Smooth muscle cell (in vitro differentiated cells): ENCODE measurements around the gene ELAPOR1. TPM values are rescaled to one million over a fixed set of nuclear protein-coding genes. Genes with fewer than 3 reads are reported as not detected.

ENCODE experiments used
- DNase-seq: peaks from one replicate; lab custom pipeline; 2025; ENCODE audit not compliant: unreplicated experiment; lab: John Stamatoyannopoulos, UW
- H2AFZ ChIP-seq: fragments of 200-600 bp; sonication (generic); 2 replicates; pipeline ENCODE4 v1.6.0; 2016; ENCODE audit warnings: antibody characterized with exemption, low read depth, mild to moderate bottlenecking
- H3F3A ChIP-seq: fragments of 200-600 bp; sonication (generic); 2 replicates; pipeline ENCODE4 v1.6.0; 2017; ENCODE audit warnings: antibody characterized with exemption, low read depth
- H3K27ac ChIP-seq: fragments of 200-600 bp; sonication (generic); 2 replicates; pipeline ENCODE4 v1.5.1; 2016; ENCODE audit warnings: low read depth, mild to moderate bottlenecking
- H3K27me3 ChIP-seq: fragments of 200-600 bp; sonication (generic); 2 replicates; pipeline ENCODE4 v1.6.1; 2016; ENCODE audit warnings: low read depth, mild to moderate bottlenecking
- H3K36me3 ChIP-seq: fragments of 200-600 bp; sonication (generic); 2 replicates; pipeline ENCODE4 v1.5.1; 2016; ENCODE audit warnings: low read depth
- H3K4me1 ChIP-seq: fragments of 200-600 bp; sonication (generic); 2 replicates; pipeline ENCODE4 v1.5.1; 2016; ENCODE audit warnings: low read depth
- H3K4me2 ChIP-seq: fragments of 200-600 bp; sonication (generic); 2 replicates; pipeline ENCODE4 v1.6.0; 2016; ENCODE audit warnings: mild to moderate bottlenecking
- H3K4me3 ChIP-seq: fragments of 200-600 bp; sonication (generic); 2 replicates; pipeline ENCODE4 v1.5.1; 2016; ENCODE audit warnings: mild to moderate bottlenecking
- H3K79me2 ChIP-seq: fragments of 200-600 bp; sonication (generic); 2 replicates; pipeline ENCODE4 v1.6.0; 2016; ENCODE audit warnings: low read depth, mild to moderate bottlenecking
- H3K9ac ChIP-seq: fragments of 200-600 bp; sonication (generic); 2 replicates; pipeline ENCODE4 v1.6.0; 2016; ENCODE audit warnings: low read depth
- H3K9me3 ChIP-seq: fragments of 200-600 bp; sonication (generic); replicated peaks from 2 replicates; pipeline ENCODE4 v1.5.1; 2016; ENCODE audit warnings: low read depth
- H4K20me1 ChIP-seq: fragments of 200-600 bp; sonication (generic); 2 replicates; pipeline ENCODE4 v1.6.0; 2016; ENCODE audit warnings: low read depth
- CTCF ChIP-seq: fragments of 200-600 bp; sonication (generic); IDR thresholded peaks from 2 replicates; pipeline ENCODE4 v1.5.1; 2017; ENCODE audit warnings: borderline replicate concordance, mild to moderate bottlenecking, antibody characterized with exemption; ENCODE audit not compliant: insufficient read depth, poor library complexity, severe bottlenecking
- WGBS: methylation state at CpG from one replicate; pipeline ENCODE4 v1.1.7; 2016; ENCODE audit warnings: low lambda C conversion rate; 5-methylcytosine and 5-hydroxymethylcytosine counted together
- polyA plus RNA-seq: library from polyadenylated mRNA; unstranded; fragments of >200 nt; fragmentation: Nextera tagmentation; extraction: Ambion mirVana; gene quantifications from 2 replicates; pipeline ENCODE4 v1.2.1, GENCODE V29; 2016
- total RNA-seq: library from RNA; depleted of rRNA; stranded (reverse); fragments of >200 nt; gene quantifications from 2 replicates; pipeline ENCODE4 v1.2.3, GENCODE V29; 2014

Gene ELAPOR1
- total and polyA plus RNA-seq, 2 experiments from 2014 or later = 3.5 TPM

GRCh38 chr1:109095631-109096030 is 18.3 kb upstream of the ELAPOR1 start:
- Histone ChIP-seq H3K4me3 (no peak overlapping the region), H3K4me2 (no peak overlapping the region), H3K36me3 (peaks cover 7% of the 10 kb centered on the region), H3K9me3 (no peaks in the 10 kb centered on the region), H4K20me1 (peaks cover 6% of the 10 kb centered on the region), H3K79me2 (peaks cover 44% of the 10 kb centered on the region), H3K4me1 (peaks cover 13% of the 10 kb centered on the region), H3K27ac (peak overlapping the region; percentile 36), H3K9ac (no peak overlapping the region), H3K27me3 (no peaks in the 10 kb centered on the region), H3F3A (peaks cover 23% of the 10 kb centered on the region), H2AFZ (no peak overlapping the region)
- WGBS = 100% methylated on average over 1 of the region's 1 CpG
- DNase-seq = no peak
- TF ChIP-seq CTCF = no peak

- WGBS = 80% methylated on average over 1 of the region's 1 CpG
- peak overlapping the region; percentile 42 for H3K27ac ChIP-seq
- H3K79me2 ChIP-seq = peaks cover 48% of the 10 kb centered on the region
- TF ChIP-seq CTCF = no peak
- H3K4me3 ChIP-seq = no peak overlapping the region
- no peak overlapping the region for H3K4me2 ChIP-seq
- no peak for DNase-seq
- no peak overlapping the region for H2AFZ ChIP-seq
- H3K9ac ChIP-seq = no peak overlapping the region
- H3K27me3 ChIP-seq = no peaks in the 10 kb centered on the region
- no peaks in the 10 kb centered on the region for H3K9me3 ChIP-seq
- H4K20me1 ChIP-seq = peaks cover 6% of the 10 kb centered on the region
- peaks cover 21% of the 10 kb centered on the region for H3F3A ChIP-seq
- H3K36me3 ChIP-seq = peaks cover 7% of the 10 kb centered on the region
- H3K4me1 ChIP-seq = peaks cover 13% of the 10 kb centered on the region
Measured at GRCh38 chr1:109096120-109096519, 17.8 kb upstream of the ELAPOR1 start.

GRCh38 chr1:109099938-109100773 is 13.8 kb upstream of the ELAPOR1 start:
- no peaks in the 10 kb centered on the region for H3K9me3 ChIP-seq
- H2AFZ ChIP-seq = peak overlapping the region; percentile 73
- TF ChIP-seq CTCF = peak; percentile 67
- H3K36me3 ChIP-seq = no peaks in the 10 kb centered on the region
- peak overlapping the region; percentile 99 for H3K4me2 ChIP-seq
- DNase-seq = peak; percentile 80
- H3K27me3 ChIP-seq = no peaks in the 10 kb centered on the region
- no peaks in the 10 kb centered on the region for H3K4me1 ChIP-seq
- H3K79me2 ChIP-seq = peaks cover 20% of the 10 kb centered on the region
- peaks cover 6% of the 10 kb centered on the region for H4K20me1 ChIP-seq
- H3K4me3 ChIP-seq = peak overlapping the region; percentile 99
- peak overlapping the region; percentile 85 for H3K27ac ChIP-seq
- peak overlapping the region; percentile 94 for H3K9ac ChIP-seq
- peaks cover 12% of the 10 kb centered on the region for H3F3A ChIP-seq
- 2% methylated on average over 75 of the region's 77 CpGs for WGBS
